KMS-11 (cell line): ENCODE measurements around the gene PIK3CA.
"Not testable (repeated sequence)": the region's sequence is repeated elsewhere in the genome, so short reads cannot be mapped to it uniquely, and the experiment has no call there.

Experiments used
- H2AFZ ChIP-seq: fragments of 200-600 bp; sonication (generic); 2 replicates; pipeline ENCODE4 v1.6.1; 2016; ENCODE audit warnings: antibody characterized with exemption, mixed run types, low read depth
- H3K27ac ChIP-seq: fragments of 200-600 bp; sonication (generic); 2 replicates; pipeline ENCODE4 v1.6.1; 2016; ENCODE audit warnings: mild to moderate bottlenecking, mixed run types
- H3K27me3 ChIP-seq: fragments of 200-600 bp; sonication (generic); 2 replicates; pipeline ENCODE4 v1.6.1; 2017; ENCODE audit warnings: mild to moderate bottlenecking, low read depth, mixed run types, moderate library complexity; ENCODE audit not compliant: insufficient read depth
- H3K36me3 ChIP-seq: fragments of 200-600 bp; sonication (generic); 2 replicates; pipeline ENCODE4 v1.6.1; 2017; ENCODE audit warnings: mild to moderate bottlenecking, mixed run types; ENCODE audit not compliant: insufficient read depth
- H3K4me1 ChIP-seq: fragments of 200-600 bp; sonication (generic); 2 replicates; pipeline ENCODE4 v1.6.1; 2016; ENCODE audit warnings: mild to moderate bottlenecking, low read depth, mixed run types; ENCODE audit not compliant: poor library complexity, severe bottlenecking
- H3K4me2 ChIP-seq: fragments of 200-600 bp; sonication (generic); 2 replicates; pipeline ENCODE4 v1.7.0; 2016; ENCODE audit warnings: mild to moderate bottlenecking, mixed run types
- H3K4me3 ChIP-seq: fragments of 200-600 bp; sonication (generic); IDR thresholded peaks from 2 replicates; pipeline ENCODE4 v1.6.1; 2017; ENCODE audit warnings: low read depth, low read length, mixed read lengths; ENCODE audit not compliant: insufficient read depth
- H3K79me2 ChIP-seq: fragments of 200-600 bp; sonication (generic); 2 replicates; pipeline ENCODE4 v1.6.1; 2016; ENCODE audit warnings: low read depth, mixed run types; ENCODE audit not compliant: insufficient read depth
- H3K9ac ChIP-seq: fragments of 200-600 bp; sonication (generic); 2 replicates; pipeline ENCODE4 v1.6.1; 2016; ENCODE audit warnings: mild to moderate bottlenecking, mixed run types
- H4K20me1 ChIP-seq: fragments of 200-600 bp; sonication (generic); 2 replicates; pipeline ENCODE4 v1.6.1; 2016; ENCODE audit warnings: mild to moderate bottlenecking, mixed run types; ENCODE audit not compliant: insufficient read depth
- TF ChIP-seq, protein P1 (sequence below): fragments of 200-600 bp; sonication (generic); conservative IDR thresholded peaks from 2 replicates; pipeline ENCODE4 v1.6.1; 2017; ENCODE audit warnings: low read depth, mild to moderate bottlenecking, antibody characterized with exemption, low read length, moderate library complexity, mixed read lengths

Gene PIK3CA

DNA sequence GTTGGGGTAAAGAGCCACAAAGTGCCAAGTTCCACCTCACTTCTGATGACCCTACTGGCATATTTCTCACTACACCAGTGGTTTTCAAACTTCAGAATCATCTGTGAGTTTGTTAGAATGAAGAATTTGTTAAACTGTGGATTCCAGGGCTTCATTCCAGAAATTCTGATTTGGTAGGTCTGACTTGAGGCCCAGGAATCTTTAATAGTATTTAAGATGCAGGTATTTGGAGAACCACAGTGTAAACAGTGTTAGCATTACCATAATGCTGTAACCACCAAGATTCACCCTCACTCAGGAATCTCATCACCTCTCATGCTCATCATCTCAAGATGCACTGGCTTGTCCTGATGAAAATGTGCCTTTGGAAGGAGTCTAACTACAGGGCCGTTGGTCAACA is 96.7 kb downstream of the PIK3CA start:
- no peak overlapping the region for H3K9ac ChIP-seq
- TF ChIP-seq, protein P1, sequence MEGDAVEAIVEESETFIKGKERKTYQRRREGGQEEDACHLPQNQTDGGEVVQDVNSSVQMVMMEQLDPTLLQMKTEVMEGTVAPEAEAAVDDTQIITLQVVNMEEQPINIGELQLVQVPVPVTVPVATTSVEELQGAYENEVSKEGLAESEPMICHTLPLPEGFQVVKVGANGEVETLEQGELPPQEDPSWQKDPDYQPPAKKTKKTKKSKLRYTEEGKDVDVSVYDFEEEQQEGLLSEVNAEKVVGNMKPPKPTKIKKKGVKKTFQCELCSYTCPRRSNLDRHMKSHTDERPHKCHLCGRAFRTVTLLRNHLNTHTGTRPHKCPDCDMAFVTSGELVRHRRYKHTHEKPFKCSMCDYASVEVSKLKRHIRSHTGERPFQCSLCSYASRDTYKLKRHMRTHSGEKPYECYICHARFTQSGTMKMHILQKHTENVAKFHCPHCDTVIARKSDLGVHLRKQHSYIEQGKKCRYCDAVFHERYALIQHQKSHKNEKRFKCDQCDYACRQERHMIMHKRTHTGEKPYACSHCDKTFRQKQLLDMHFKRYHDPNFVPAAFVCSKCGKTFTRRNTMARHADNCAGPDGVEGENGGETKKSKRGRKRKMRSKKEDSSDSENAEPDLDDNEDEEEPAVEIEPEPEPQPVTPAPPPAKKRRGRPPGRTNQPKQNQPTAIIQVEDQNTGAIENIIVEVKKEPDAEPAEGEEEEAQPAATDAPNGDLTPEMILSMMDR, result no peak

GRCh38 chr3:179247289-179248015 is 99.3 kb downstream of the PIK3CA start:
- no peak overlapping the region for H3K4me2 ChIP-seq

More for the DNA sequence above, 96.7 kb downstream of the PIK3CA start:
- Histone ChIP-seq H3K27me3 (no peaks in the 10 kb centered on the region), H3K79me2 (no peaks in the 10 kb centered on the region), H4K20me1 (no peaks in the 10 kb centered on the region), H3K4me2 (no peak overlapping the region), H3K4me3 (no peak overlapping the region), H3K27ac (no peak overlapping the region), H2AFZ (no peak overlapping the region), H3K36me3 (no peaks in the 10 kb centered on the region), H3K4me1 (peaks cover 7% of the 10 kb centered on the region)

GRCh38 chr3:179250803-179251476 is 102.8 kb downstream of the PIK3CA start, which contains the start of gene KCNMB3:
KCNMB3 (minus strand) TSS chr3:179251114; CDS start chr3:179250990, 124 bp downstream.
- Histone ChIP-seq H3K27me3 (no peaks in the 10 kb centered on the region), H4K20me1 (no peaks in the 10 kb centered on the region), H3K79me2 (no peaks in the 10 kb centered on the region), H3K4me2 (no peak within 1 kb of the TSS), H3K9ac (no peak within 1 kb of the TSS), H3K27ac (no peak within 1 kb of the TSS), H3K4me3 (no peak within 1 kb of the TSS), H3K36me3 (no peaks in the 10 kb centered on the region), H3K4me1 (no peaks in the 10 kb centered on the region), H2AFZ (no peak within 1 kb of the TSS)
- TF ChIP-seq, protein P1, result no peak

More at GRCh38 chr3:179247289-179248015, 99.3 kb downstream of the PIK3CA start:
- H4K20me1 ChIP-seq, result no peaks in the 10 kb centered on the region
- no peak overlapping the region for H3K9ac ChIP-seq
- no peak overlapping the region for H2AFZ ChIP-seq
- H3K27me3 ChIP-seq, result no peaks in the 10 kb centered on the region
- no peaks in the 10 kb centered on the region for H3K4me1 ChIP-seq
- H3K79me2 ChIP-seq, result no peaks in the 10 kb centered on the region
- TF ChIP-seq, protein P1, result no peak
- H3K36me3 ChIP-seq, result no peaks in the 10 kb centered on the region
- no peak overlapping the region for H3K27ac ChIP-seq
- H3K4me3 ChIP-seq, result no peak overlapping the region

- H4K20me1 ChIP-seq, result no peaks in the 10 kb centered on the region
- H3K4me2 ChIP-seq, result no peak overlapping the region
- H3K4me3 ChIP-seq, result no peak overlapping the region
- H3K27ac ChIP-seq, result no peak overlapping the region
- H3K27me3 ChIP-seq, result no peaks in the 10 kb centered on the region
- TF ChIP-seq, protein P1, result no peak
- peaks cover 4% of the 10 kb centered on the region for H3K4me1 ChIP-seq
- no peaks in the 10 kb centered on the region for H3K36me3 ChIP-seq
- no peaks in the 10 kb centered on the region for H3K79me2 ChIP-seq
- H2AFZ ChIP-seq, result no peak overlapping the region
- H3K9ac ChIP-seq, result no peak overlapping the region
Measured at GRCh38 chr3:179256813-179257212, 108.7 kb downstream of the PIK3CA start.

DNA sequence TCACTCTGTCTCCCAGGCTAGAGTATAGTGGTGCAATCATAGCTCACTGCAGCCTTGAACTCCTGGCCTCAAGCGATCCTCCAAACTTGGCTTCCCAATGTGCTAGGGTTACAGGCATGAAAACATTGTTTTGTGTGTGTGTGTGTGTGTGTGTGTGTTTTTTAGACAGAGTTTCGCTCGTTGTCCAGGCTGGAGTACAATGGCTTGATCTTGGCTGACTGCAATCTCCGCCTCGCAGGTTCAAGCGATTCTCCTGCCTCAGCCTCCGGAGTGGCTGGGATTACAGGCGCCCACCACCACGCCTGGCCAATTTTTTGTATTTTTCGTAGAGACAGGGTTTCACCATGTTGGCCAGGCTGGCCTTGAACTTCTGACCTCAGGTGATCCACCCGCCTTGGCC is 109.6 kb downstream of the PIK3CA start:
- not testable (repeated sequence) for H3K27me3 ChIP-seq, H3K36me3 ChIP-seq, H3K4me1 ChIP-seq, H3K79me2 ChIP-seq, H3K9ac ChIP-seq, H4K20me1 ChIP-seq, H3K27ac ChIP-seq, H2AFZ ChIP-seq, H3K4me2 ChIP-seq, H3K4me3 ChIP-seq
